ENCODE measurements around the gene CR1L. TPM values are rescaled to one million over a fixed set of nuclear protein-coding genes. Genes with fewer than 3 reads are reported as not detected.
"Not testable (repeated sequence)": the region's sequence is repeated elsewhere in the genome, so short reads cannot be mapped to it uniquely, and the experiment has no call there.

The CR1L gene
- total and polyA plus RNA-seq, 2 of the 8 experiments (the other 6 are each of a cell fraction or from before 2014, with no cell fraction given), result 0.39 TPM; not detected in 1

GRCh38 chr1:207770514-207770913, 125.6 kb downstream of the CR1L start:
- peaks cover 0 to 54% of the 10 kb centered on the region in 2 experiments; a peak in 2 of 4 replicates for H3K79me2 ChIP-seq (ENCODE audit: control insufficient read depth in 1 of 2, insufficient read depth in 2 of 2, low read length in 2 of 2)
- 94% methylated on average over 3 of the region's 4 CpGs; no CpG with 5 or more reads in 1 of the 2 experiments for WGBS, 2 experiments (ENCODE audit: extremely low coverage in 1 of 2, insufficient coverage in 1 of 2, insufficient read length in 1 of 2, insufficient replicate concordance in 2 of 2, low coverage in 1 of 2, low lambda C conversion rate in 2 of 2, missing lambda C conversion rate in 1 of 2)

More at GRCh38 chr1:207770514-207770913, 125.6 kb downstream of the CR1L start:
- not testable (repeated sequence) for H2BK15ac ChIP-seq (ENCODE audit: low read length); H3K56ac ChIP-seq (replicated peaks; ENCODE audit: insufficient read length, low read depth, low read length); FAIRE-seq; H3K14ac ChIP-seq (ENCODE audit: insufficient read length); H3K4ac ChIP-seq (replicated peaks; ENCODE audit: insufficient read length, low read depth, low read length); H4K5ac ChIP-seq (ENCODE audit: insufficient read length, low read depth, low read length); H3K18ac ChIP-seq (ENCODE audit: extremely low read depth, low read length); H3K27ac ChIP-seq (ENCODE audit: low read depth, low read length); H2AK5ac ChIP-seq (ENCODE audit: low read depth, low read length); H3K9ac ChIP-seq (replicated peaks in 1 of 4; ENCODE audit: extremely low read depth in 1 of 4, low read depth in 3 of 4, low read length in 3 of 4); H3K23me2 ChIP-seq (ENCODE audit: low read depth, low read length); H2BK120ac ChIP-seq (replicated peaks; ENCODE audit: low read depth, low read length); H3K4me2 ChIP-seq (ENCODE audit: insufficient read depth in 1 of 2, low read depth in 2 of 2, low read length in 2 of 2); H2BK5ac ChIP-seq (ENCODE audit: low read depth, low read length); H3K23ac ChIP-seq (ENCODE audit: insufficient read length); H4K20me1 ChIP-seq (replicated peaks in 1 of 2; ENCODE audit: control insufficient read depth in 1 of 2, insufficient read depth in 2 of 2, low read length in 2 of 2); H2BK20ac ChIP-seq (ENCODE audit: low read length); H3K79me1 ChIP-seq (ENCODE audit: low read depth, low read length); H3K4me3 ChIP-seq (ENCODE audit: extremely low read depth in 1 of 4, insufficient read depth in 2 of 4, low read depth in 3 of 4, low read length in 4 of 4); H4K8ac ChIP-seq (ENCODE audit: extremely low read depth, insufficient read depth, low read length); H2AFZ ChIP-seq (ENCODE audit: low read length); DNase-seq (ENCODE audit: low read depth in 1 of 2, low spot score in 2 of 2); H2BK12ac ChIP-seq (ENCODE audit: low read depth, low read length); H3K4me1 ChIP-seq (replicated peaks in 1 of 4; ENCODE audit: control insufficient read depth in 3 of 4, insufficient read depth in 4 of 4, low read length in 3 of 4); H4K91ac ChIP-seq (replicated peaks; ENCODE audit: insufficient read length, low read length); H3K27me3 ChIP-seq (replicated peaks in 1 of 4; ENCODE audit: control insufficient read depth in 3 of 4, extremely low read depth in 1 of 4, insufficient read depth in 3 of 4, low read length in 3 of 4); H3K9me3 ChIP-seq (ENCODE audit: insufficient read depth in 2 of 2, low read depth in 1 of 2, low read length in 1 of 2)
- CTCF ChIA-PET (ENCODE audit: partially characterized antibody), result interaction anchor here (0.6 kb wide), 1 partner anchor 151 kb away, joined by 3 read pairs; no protein-coding TSS in a partner anchor
- H3K36me3 ChIP-seq (ENCODE audit: control insufficient read depth in 2 of 4, insufficient read depth in 4 of 4, low read length in 3 of 4), result peaks cover 3 to 47% (median 28%) of the 10 kb centered on the region in 4 experiments
- POLR2A ChIA-PET (ENCODE audit: partially characterized antibody), result interaction anchor here (1.6 kb wide), 1 partner anchor 17 kb away, joined by 3 read pairs; no protein-coding TSS in a partner anchor

Small RNAs within 50 kb of the gene (small RNA-seq; reads per million reads assigned to genes)
- not detected for gene RNA5SP534 (ENCODE audit: insufficient read depth)

Other genes with a start within 250 kb of the CR1L start
- 3.0 and 4.1 TPM in 2 replicates for gene CR2, start 190.8 kb upstream of the CR1L start, total RNA-seq (2021; fragmentation: NEBNext Ultra II Directional; extraction: Animal tissue kit (Norgen Biotek cat#: 25700))
- 1.6 and 1.7 TPM in 2 replicates for gene CR2, start 190.8 kb upstream of the CR1L start, polyA plus RNA-seq (2011; rRNA removed)
- gene CR1, start 149.0 kb upstream of the CR1L start, total RNA-seq (2021; fragmentation: NEBNext Ultra II Directional; extraction: Animal tissue kit (Norgen Biotek cat#: 25700)), result 0.10 and 0.22 TPM in 2 replicates
- 0.14 and 0.15 TPM in 2 replicates for gene CR1, start 149.0 kb upstream of the CR1L start, polyA plus RNA-seq (2011; rRNA removed)
- gene CD46, start 106.9 kb downstream of the CR1L start, total RNA-seq (2021; fragmentation: NEBNext Ultra II Directional; extraction: Animal tissue kit (Norgen Biotek cat#: 25700)), result 112 and 113 TPM in 2 replicates
- gene CD46, start 106.9 kb downstream of the CR1L start, polyA plus RNA-seq (2011; rRNA removed), result 46.4 and 60.9 TPM in 2 replicates